SHP77 treated with DMSO at 0.1 percent for 48 hours (cell line): ENCODE results near the gene KRTAP10-12.

Experiments
- DNase-seq: peaks from one replicate; lab custom pipeline; 2025; lab: John Stamatoyannopoulos, UW

KRTAP10-12 gene

DNA sequence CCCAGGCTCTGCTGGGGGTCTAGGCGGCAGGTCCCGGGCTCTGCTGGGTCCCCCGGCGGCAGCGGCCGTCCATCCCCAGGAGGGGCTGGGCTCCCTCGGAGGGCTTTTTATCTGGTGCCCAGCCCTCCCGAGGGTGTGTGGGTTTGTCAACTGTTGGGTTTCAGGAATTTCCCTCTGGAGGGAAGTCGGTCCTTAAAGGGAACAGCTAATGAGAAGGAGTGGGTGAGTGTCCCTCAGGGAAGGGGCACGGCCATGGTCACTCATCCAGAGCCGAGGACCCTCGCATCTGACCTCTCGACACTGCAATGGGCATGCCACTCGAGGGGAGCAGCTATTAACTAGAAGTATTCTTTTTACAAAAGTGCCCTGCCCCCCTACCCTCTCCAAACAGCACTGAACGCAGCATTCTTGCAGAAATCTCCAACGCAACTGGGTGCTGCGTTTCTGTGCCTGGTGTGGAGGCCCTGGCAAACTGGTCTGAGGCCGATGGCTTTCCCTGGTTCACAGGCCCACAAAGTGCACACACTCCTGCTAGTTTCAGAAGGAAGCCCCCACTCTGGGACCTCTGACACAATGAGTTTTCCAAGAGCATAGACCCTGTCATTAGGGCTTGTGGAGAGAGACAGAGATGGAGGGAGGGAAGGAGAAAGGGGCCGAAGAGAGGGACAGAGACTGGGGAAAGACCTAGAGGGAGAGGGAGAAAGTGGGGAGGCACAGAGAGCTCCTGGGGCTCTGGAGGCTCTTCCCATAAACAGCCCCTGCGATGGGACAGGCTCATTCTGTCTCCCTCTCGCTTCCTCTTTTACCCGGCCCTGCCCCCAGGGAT, 15.4 kb downstream of the KRTAP10-12 start:
- DNase-seq: no peak

DNA sequence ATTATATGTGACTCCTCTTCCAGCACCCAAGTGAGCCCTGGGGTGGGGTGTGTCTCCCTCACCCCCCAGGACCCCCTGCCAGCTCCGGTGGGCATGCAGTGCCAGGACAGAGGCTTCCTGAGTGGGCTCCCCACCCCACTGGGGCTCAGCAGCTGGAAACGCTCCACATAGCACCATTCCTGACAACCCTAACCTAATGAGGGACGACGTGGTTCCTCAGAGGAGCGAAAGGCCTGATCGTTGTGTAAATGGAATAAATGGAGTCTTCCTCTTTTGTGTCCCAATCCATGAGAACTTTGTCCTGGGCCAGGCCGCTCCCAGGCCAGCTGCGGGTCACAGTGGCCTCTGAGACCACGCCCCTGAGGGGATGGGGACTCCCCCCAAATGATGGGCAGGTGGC, 16.2 kb downstream of the KRTAP10-12 start:
- no peak for DNase-seq

DNA sequence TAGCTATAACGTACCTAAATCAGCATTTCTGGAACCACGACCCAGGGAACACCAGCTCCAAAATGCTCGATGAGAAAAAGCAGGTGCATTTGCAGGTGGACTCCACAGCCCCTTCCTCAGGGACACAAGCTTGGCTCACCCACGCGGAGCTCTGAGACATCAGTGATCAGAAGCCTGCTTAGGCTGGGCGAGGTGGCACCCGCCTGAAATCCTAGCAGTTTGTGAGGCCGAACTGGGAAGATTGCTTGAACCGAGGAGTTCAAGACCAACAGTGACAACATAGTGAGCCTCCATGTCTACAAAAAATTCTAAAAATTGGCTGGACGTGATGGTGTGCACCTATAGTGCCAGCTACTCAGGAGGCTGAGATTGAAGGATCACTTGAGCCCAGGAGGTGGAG, 16.9 kb downstream of the KRTAP10-12 start:
- no peak for DNase-seq

DNA sequence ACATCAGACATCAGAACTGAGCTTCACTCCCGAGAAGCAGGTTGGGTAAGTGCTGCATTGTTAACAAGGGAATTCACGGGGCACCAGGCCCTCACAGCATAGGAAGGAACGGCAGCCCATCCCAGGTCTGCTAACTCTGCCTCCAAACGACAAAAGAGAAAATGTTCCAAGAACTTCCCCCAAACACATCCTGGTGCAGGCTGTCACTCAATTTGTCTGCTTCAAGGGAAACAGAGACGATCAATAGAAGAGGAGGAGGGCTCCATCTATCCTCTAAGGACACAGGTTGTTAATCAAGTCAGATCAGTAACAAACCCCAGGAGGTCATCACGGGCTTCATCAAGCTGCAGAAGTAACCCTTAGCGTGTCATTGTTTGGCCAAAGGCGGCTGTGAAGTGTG, 17.9 kb downstream of the KRTAP10-12 start:
- no peak for DNase-seq

DNA sequence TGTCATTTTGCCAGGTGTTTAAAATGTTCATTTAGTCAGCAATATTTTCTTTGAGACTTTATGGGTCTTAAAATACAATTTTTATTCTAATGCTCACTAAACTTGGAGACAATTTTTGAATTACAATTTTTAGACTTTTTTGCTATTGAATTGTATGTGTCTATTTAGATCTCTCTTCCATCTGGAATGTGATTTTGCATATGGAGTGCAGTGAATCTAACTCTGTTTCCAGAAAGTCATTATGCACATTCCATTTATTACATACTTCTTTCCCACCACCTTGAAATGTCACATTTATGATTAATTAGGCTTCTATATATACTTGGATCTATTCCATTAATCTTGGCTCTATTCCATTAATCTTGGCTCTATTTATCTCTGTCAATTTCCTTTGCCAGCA, 20.0 kb downstream of the KRTAP10-12 start:
- no peak for DNase-seq

DNA sequence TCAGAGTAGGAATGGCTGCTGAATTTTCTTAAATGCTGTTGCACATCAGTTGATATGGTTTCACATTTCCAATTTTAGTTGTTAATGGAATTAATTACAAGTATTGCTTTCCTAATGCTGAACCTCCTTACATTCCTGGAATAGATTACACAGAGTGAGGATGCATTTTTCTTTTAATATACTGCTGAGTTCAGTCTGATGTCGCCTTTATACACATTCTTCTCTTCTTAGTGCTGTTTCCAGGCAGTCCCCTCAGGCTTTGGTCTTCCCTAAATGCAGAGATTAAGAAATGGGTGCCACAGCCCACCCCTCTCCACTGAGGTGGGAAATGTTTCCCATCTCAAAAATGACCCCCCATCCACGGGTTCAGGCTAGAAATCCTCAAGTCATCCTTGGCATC, 21.1 kb downstream of the KRTAP10-12 start:
- no peak for DNase-seq

DNA sequence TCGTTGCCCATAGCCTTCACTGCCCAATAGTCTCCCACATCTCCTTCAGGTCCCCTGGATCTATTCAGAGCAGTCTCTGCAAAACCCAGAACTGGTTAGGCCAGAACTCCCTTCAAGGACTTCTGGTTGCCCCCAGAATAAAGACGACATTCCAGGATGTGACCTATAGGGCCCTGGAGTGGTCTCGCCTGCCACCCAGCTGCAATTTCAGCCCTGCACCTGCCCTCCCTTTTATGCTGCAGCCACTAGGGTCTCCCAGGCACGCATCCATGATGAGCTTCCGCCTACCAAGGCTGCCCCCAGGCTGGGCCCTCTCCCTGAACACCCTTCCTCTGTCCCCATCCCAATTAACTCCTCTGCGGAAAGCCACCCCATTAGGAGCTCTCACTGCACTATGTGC, 21.6 kb downstream of the KRTAP10-12 start:
- DNase-seq: no peak

DNA sequence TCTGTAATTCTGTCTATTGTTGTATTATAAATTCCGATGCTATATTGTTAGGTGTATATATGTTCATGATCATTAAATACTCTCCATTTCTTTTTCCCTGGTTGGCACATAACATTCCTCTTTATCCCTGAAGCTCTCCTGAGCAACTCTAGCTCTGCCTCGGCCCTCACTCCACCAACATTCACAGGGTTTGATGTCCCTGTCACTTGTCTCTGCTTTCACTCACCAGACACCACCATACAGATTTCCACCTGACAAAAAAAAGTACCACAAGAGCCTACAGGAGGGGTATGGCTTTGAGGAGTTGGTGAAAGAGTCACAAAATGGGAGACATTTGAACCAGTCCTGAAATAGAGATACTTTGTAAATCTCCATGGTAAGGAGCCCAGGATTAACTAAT, 23.2 kb downstream of the KRTAP10-12 start:
- DNase-seq: no peak

DNA sequence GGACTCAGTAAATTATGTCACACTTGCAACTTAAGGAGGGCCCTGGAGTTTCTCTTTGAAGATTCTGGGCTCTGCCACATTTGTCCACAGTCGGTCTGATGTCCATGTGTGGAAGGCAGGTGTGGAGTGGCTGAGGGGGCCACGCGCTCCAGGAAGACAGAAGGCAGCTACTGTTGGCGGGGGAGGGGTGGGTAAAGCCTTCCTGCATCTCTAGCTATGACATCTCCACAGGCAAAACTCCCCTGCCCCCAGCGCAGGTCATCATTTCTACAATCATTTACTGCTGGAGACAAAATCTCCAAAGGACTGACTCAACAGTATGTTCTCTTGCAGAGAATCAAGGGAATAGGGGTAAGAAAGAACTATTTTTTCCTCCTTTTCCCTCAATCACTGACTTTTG, 25.8 kb downstream of the KRTAP10-12 start:
- no peak for DNase-seq

DNA sequence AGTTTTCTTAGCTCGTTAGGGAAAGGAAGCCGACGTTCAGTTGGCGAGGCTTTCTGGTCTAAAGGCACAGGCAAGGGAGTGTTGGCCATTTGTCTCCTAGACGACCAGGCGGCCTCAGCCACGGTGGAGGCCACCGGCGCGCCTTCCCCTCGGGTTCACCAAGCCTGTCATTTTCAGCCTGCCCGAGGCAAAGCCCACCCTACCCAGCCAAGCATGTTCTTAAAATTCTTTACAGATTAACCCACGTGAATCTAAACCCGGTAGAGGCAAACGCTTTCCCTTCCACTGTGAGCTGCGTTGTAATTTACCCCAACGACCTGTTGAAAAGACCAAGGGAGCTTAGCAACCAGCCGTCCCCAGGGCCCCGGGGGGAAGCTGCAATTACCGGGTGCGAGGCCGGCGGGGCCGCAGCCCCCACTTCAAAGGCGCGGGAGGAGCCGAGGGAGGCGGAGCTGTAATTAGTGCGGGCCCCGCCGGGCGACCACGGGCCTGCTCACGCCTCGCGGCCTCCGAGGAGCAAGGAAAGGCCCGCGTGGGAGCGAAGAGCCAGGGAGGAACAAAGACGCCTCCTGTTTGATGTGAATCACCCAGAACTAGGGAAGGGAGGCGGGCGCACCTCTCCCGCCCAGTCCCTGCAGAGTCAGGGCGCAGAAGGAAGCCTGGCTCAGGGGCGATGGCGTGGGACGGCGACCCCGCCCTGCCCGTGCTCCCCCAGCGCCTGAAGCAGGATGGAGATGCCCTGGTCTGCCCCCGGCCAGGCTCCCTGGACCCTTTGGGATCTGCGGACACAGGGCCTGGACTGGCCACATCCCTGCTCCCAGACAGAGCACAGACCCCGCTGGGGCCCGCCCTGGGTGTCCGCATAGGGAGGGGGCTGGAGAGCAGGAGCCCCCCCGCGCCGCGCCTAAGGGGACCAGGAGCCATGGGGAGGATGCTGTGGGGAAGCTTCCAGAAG, 26.5 kb downstream of the KRTAP10-12 start:
- DNase-seq: no peak

DNA sequence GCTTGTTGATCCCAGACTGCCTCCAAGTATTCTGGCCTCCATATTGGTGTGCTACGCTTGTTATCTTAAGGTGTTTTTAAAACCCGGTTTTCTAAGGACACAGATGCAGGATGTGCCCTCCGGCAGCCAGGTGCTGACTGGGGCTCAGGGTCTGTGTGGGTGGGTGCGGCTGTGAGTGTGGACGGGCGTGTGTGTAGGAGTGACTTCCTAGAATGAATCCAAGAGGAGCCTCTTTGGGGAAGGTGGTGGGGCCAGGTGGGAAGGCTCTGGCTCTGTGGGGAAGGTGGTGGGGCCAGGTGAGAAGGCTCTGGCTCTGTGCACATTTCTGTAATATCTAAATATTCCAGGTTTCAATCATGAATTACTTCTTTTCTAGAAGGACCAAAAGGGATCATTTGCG, 27.2 kb downstream of the KRTAP10-12 start:
- DNase-seq: no peak

DNA sequence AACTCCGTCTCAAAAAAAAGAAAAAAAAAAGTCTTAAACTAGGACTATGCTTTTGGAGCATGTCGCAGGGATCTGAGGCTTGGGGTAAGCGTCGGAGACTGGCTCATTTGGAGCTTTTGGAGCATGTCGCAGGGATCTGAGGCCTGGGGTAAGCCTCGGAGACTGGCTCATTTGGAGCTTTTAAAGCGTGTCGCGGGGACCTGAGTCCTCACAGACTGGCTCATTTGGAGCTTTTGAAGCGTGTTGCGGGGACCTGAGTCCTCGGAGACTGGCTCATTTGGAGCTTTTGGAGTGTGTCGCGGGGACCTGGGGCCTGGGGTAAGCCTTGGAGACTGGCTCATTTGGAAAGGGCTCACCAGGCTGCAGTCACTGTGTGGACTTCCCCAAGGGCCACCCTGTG, 28.0 kb downstream of the KRTAP10-12 start:
- DNase-seq: no peak

DNA sequence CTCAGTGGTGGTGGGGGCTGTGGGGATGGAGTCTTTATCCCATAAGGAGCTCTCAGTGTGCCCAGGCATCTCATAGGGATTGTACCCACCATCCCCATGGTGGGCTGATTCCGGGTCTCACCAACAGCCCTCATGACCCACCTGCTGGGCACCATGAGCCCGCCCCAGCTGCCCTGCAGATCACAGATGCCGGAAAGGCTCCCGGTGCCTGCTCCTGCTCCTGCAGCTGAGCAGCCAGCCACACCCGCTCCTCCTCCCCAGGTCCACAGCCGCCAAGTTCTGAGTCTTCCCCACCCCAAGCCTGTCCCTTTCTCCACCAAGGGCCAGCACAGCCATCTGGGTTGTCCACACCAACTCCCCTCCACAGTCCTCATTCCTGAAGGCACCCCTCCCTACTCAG, 29.9 kb downstream of the KRTAP10-12 start:
- DNase-seq: no peak

DNA sequence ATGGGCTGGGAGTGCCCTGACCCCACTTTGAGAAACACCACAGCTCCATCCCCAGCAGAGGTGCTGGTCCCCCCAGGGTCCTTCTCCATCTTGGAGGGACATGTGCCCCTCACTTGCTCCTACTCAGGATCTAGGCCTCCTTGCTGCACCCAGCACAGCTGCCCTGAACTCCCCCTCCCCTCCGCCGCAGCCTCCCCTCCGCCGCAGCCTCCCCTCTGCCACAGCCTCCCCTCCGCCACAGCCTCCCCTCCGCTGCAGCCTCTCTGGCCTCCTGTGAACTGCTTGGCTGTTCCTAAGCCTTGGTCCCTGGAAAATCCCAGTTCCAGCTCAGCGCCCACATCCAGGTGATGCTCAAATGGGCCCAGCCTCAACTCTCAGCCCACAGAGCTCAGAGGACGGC, 30.3 kb downstream of the KRTAP10-12 start:
- DNase-seq: no peak

DNA sequence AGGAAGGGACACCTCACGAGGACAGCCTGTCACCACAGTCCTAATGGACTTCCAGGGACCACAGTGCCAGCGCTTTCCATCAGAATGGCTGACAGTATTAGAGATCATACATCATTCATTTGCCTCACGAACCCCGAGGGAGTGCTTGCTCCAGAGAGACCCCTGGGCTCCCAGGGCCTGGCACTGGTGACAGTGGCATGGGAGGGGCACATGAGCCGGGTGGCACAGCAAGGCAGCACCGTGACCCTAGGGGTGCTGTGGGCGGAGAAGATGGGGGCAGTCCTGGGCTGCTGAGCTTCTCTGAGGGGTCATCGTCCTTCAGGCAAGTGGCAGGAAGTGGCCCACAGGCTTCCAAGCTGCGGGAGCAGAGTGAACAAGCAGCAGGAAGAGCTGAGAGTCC, 30.8 kb downstream of the KRTAP10-12 start:
- DNase-seq: no peak

DNA sequence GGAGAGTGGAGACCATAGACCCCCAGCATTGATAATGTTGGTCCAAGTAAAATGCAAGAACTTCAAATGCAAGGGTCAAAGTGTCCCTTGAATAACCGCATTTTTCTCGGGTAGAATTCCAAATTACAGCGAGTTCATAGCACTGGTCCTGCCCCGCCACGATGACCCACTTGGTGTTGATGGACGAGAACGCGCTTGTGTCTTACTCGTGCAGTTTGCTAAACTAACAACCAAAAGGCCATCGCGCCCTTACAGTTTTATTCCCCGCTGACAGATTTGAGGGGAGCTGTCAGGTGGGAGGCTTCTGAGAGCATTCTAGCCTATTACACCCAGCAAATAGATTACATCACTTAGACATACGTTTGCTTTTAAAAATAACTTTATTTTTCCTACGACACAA, 31.7 kb downstream of the KRTAP10-12 start:
- DNase-seq: no peak

DNA sequence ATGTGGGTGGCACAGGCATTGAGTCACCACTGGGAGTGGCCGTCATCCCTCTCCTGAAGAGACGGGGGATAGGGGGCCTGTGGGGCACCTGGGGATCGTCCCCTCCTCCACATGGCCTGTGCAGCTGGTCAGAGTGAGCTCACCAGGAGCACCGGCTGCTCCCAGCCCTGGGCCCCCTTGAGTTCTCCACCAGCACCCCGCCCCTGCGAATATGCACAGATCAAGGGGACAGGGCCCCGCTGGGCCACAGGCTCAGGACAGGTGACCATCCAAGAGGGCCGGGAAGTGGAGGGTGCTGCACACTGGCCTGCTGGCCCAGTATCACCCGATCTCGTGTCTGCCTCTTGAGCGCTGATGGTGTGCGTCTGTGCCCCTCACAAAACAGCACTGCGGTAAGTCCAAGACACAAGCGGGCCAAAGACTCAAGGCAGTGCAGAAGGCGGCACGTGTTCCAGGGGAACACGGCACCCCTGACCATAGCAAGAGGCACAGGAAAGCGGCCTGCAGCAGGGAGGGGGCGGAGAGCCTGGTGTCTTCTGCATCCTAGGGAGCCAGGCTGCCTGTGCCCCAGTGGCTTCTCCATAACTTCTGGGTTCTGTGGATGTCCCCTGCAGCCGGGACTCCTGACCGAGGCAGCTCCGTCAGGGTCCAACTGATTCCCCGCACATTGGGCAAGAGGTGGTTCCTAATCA, 32.5 kb downstream of the KRTAP10-12 start:
- no peak for DNase-seq

DNA sequence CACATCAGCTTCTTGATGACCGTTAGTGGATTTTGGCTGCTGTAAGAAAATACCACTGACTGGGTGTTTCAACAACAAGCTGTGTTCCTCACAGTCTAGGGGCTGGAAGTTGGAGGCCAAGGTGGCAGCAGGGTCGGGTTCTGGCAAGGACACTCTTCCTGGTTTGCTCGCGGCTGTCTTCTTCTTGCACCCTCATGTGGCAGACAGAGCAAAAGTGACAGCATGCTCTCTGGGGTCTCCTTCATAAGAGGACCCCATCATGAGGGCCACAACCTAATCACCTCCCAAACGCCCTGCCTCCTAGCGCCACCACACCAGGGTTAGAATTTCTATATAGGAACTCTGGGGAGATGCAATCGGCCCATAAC, 33.0 kb downstream of the KRTAP10-12 start:
- DNase-seq: no peak

DNA sequence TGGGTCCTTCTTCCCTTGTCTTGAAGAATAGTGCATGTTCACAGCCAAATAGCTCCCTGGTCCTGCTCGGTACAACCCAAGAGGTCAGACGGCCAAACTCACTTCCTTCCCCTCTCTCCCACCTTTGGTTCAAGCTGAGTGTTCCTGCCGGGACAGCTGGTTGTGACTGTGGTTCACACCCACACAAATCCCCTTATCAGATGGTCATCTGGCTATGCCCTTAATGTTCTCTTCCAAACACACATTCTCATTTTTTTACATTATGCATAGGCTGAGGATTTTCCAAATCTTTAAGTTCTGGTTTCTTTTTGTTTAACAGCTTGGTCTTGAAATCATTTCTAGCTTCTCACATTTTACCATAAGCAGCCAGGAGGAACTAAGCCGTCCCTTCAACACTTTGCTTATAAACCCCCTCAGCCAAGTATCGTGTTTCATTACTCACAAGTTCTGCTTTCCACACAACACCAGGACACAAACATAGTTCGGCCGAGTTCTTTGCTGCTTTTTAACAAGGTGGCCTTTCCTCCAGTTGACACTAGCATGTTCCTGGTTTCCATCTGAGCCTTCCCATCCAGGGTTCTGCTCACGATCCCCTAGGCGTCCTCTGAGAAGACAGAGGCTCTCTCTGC, 34.1 kb downstream of the KRTAP10-12 start:
- DNase-seq: no peak

DNA sequence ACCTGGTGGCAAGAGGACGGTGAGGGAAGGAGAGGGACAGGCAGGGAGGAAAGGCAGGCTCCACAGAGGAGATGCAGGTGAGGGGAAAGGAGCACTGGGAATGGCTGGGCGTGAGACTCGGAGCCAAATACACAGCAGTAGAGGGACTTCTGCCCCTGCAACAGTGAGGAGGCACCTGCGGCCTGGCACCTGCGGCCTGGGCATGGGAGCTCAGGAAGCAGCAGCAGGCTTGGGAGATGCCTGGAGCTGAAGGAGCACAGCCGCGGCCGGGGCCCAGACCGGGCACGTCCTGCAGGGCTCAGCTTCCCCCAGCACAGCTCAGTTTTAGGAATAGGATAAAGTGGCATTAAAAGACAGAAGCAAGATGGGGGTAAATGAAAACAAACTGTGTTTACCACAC, 35.3 kb downstream of the KRTAP10-12 start:
- no peak for DNase-seq

DNA sequence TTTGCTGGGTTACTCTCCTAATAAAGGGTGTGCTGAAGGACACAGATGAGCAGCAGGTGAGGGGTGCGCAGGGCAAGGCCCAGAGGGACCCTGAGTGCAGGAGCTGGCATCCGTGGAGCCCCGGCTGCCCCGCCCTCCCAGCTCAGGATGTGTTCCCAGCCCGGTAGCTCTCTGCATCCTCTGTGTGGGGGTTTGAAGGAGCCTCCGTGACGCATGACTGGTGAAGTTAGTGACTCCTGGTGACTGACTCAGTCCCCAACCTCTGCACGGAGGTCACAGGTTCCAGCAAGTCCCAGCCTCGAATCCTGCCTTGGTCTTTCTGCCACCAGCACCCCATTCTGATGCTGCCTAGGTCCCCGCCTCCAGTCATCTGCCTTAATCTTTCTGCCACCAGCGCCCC, 36.0 kb downstream of the KRTAP10-12 start:
- no peak for DNase-seq
